Activated gamma-delta T cell (primary cell): ENCODE measurements around the gene UTP4.
"Not testable (repeated sequence)": the region's sequence is repeated elsewhere in the genome, so short reads cannot be mapped to it uniquely, and the experiment has no call there.

Experiments
- DNase-seq: peaks from one replicate; lab custom pipeline; 2025; lab: John Stamatoyannopoulos, UW

Gene UTP4

DNA sequence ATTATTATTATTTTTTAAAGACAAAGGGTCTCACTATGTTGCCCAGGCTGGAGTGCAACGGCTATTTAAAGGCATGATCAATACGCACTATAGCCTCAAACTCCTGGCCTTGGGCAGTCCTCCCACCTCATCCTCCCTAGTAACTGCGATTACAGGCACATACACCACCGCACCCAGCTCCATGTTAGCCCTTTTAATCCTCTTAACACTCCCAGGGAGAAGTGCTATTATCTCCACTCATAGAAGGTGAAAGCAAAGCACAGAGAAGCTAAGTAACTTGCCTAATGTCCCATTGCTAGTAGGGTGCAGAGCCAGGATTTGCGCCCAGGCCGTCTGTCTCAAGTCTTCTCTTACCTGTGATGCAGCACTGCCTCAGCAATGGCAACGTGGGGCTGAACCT is 22.0 kb upstream of the UTP4 start:
- DNase-seq, result no peak

DNA sequence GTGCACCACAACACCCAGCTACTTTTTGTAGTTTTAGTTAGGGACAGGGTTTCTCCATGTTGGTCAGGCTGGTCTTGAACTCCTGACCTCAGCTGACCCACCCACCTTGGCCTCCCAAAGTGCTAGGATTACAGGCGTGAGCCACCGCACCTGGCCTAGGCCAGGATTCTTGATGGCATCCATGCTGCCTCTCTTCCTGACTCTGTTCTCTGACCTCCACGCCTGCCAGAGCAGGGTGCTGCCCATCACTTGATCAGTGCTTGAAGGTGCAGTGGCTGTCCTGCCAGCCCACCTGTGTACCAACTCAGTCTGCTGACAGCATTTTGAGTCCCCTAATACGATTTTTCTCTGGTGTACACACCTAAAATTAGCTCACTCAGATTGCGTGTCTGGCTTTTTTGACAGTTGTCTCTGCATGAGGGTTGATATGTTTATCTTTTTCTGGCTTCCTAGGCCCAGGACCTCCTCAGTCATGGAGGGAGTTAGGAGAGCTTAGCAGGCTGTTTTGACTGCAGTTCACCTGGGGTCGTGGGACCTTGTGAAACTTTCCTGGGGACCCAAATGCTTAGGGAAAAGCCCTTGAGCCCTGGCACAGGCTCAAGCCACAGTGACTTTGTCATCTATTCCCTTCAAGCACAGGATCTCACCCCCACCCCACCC is 21.1 kb upstream of the UTP4 start:
- no peak for DNase-seq

DNA sequence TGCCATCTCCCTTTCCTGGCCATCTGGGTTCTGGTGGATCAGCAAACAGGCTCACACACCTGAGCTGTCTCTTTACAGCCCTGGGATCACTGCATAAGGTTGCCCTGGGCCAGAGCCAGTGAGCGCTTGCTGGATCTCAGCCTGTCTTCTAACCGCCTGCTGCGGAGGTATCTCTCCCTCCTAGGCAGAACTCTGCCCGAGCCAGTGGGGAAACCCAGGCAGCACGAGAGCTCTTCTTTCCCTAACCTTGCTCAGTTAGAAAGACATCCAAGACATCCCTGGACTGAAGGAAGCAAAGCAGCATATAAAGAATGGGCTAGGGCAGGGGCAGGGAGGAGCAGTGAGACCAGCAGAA is 20.6 kb upstream of the UTP4 start:
- DNase-seq, result no peak

DNA sequence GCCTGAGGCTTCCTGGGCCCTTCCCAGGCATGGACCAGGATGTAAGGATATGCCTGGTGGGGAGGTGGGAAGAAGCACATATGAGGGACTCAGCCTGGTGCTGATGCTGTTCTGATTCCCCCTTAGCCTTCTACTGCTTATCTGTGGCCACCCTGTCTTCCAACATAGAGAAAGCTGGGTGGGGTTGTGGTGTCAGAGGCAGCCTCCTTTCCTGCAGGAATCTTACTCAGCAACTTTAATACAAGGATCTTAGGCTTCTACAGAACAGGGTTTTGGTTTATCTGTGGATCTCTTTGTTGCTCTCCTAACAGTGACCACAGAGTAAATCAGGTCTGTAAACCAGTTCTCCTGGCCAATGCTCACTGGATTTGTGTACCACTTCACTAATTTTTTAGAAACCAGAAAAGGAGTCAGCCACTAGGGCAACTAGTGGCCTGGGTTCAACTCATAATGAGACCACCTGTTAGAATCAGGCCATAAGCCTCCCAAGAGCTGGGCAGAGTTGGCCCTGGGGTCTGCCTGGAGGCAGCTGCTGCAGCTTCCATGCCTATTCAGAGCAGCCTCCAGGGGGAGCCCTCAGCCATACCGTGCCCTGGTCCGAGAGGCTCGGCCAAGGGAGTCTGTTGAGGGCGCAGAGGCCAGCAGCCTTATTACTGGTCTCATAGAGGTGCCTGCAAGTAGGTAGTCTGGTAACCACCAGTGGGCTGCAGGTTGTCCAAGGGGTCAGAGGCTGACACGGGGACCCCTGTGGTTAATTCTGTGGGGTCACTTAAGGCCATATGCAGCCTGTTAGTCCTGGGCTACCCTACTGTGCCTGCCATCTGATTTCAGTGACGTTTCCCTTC is 19.9 kb upstream of the UTP4 start:
- DNase-seq, result no peak

DNA sequence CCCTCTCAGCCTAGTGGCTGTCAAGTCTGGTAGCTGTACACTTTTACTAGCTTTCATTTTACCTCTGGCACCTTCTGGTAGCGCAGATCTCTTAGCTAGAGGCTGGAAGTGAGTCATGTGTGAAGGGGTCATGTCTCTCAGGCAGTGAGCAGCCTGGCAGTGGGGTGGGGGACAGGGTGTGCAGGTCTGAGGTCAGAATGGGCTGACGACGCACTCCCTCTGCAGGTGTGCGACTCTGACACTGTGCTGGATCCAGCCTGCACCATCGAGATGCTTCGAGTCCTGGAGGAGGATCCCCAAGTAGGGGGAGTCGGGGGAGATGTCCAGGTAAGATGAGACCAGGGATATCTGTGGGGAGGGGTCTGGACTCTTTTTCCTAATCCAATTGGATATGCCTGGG is 19.2 kb upstream of the UTP4 start:
- DNase-seq, result no peak

DNA sequence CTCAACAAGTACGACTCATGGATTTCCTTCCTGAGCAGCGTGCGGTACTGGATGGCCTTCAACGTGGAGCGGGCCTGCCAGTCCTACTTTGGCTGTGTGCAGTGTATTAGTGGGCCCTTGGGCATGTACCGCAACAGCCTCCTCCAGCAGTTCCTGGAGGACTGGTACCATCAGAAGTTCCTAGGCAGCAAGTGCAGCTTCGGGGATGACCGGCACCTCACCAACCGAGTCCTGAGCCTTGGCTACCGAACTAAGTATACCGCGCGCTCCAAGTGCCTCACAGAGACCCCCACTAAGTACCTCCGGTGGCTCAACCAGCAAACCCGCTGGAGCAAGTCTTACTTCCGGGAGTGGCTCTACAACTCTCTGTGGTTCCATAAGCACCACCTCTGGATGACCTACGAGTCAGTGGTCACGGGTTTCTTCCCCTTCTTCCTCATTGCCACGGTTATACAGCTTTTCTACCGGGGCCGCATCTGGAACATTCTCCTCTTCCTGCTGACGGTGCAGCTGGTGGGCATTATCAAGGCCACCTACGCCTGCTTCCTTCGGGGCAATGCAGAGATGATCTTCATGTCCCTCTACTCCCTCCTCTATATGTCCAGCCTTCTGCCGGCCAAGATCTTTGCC is 18.0 kb upstream of the UTP4 start:
- no peak for DNase-seq

DNA sequence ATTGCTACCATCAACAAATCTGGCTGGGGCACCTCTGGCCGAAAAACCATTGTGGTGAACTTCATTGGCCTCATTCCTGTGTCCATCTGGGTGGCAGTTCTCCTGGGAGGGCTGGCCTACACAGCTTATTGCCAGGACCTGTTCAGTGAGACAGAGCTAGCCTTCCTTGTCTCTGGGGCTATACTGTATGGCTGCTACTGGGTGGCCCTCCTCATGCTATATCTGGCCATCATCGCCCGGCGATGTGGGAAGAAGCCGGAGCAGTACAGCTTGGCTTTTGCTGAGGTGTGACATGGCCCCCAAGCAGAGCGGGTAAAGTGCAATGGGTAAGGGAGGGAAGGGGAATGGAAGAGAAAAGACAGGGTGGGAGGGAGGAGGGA is 17.5 kb upstream of the UTP4 start:
- no peak for DNase-seq

DNA sequence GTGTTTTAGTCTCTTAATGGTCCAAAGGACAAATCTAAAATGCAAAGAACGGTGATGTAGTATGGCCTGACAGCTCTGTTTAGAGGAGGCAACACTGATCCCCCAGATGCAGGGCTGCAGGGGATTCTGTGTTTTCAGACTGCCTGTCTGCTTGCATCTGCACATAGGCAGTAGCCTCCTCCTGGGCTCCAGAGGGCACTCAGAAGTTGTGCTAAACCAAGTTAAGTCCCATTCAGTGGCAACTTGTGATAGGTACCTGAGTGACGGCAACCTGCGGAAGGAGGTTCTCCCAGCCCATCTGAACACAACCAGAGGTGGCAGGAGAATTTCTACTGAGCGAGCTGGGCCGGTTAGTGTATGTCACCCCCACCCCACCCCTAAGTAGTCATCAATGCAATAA is 17.1 kb upstream of the UTP4 start:
- DNase-seq, result no peak

DNA sequence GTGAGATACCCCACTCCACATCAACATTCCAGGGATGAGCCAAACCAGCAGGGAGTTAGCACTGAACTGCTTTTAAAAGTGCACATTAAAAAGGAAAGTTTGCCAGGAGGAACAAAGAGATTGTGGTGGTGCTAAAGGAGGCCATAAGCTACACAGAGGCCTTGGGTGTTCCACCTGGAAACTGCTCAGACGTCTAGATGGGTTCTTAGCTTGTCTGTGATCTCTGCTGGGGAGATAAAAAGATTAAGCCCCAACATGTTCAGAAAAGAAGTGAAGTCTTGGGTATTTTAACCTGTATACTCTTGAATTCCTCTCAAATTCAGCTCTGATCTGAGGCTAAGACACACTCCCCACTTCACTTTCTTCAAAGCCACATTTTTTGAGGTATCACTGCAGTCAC is 16.6 kb upstream of the UTP4 start:
- DNase-seq, result no peak

DNA sequence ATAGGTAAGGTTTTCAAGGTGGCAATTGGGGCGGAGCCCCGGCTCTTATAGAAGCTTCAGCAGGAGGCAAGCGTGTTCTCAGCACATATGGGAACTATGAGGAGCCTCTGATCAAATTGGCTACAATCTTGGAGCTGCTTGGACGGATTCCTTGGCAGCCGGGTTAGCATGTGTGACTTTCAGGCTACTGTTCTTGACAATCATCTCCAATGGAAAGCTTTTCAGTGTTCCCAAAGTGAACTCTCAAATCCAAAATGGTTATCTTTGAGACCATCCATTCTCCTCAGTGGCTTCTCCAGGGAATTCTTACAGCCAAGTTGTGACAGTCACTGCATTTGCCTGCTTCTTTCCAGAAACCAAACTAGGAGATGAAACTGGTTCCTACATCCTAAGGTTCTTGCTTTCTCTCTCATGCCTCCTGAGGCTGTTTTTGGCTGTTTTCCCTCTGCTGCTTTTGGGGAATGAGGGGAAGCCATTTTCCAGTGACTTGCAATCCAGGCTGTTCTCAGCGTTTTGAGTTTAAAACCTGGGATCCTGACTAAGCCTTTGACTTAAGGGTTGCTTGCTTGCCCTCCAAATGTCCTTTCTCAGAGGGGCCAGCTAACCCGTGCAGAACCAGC is 16.1 kb upstream of the UTP4 start:
- DNase-seq, result no peak

DNA sequence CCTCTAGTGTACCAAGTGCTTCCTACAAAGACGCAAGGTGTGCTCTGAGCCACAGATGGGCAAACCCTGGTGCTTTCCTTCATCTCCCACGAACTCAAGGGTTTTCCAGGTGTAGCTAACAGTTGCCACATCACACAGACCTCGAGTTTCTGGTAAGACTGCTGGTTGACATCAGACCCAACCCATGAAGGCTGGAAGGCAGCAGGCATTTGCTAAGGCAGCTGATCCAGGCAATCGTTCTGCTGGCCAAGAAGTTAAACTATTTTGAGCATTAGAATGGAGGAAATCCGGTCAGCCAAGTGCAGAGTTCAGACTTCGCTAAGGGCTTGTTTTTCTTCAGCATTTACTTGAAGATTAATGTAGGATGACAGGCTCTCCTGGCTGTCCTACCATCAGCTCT is 15.5 kb upstream of the UTP4 start:
- no peak for DNase-seq

DNA sequence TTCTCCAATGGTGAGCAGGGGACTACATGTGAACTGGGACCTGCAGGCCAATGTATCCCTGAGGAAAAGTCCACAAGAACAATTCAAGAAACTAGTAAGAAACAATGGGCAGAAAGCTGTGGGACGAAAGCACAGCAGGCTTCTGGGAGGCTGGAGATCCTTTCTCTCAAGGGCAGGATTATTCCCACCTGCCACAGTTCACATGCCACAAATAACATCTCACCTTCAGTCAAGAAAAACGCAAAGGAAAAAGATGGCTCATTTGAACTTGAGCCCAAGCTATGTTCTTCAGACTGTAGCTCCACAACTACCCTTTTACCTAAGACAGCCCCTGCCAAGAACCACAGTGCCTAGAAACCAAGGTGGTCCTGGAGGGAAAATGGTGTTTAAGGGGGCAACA is 14.0 kb upstream of the UTP4 start:
- DNase-seq, result no peak

DNA sequence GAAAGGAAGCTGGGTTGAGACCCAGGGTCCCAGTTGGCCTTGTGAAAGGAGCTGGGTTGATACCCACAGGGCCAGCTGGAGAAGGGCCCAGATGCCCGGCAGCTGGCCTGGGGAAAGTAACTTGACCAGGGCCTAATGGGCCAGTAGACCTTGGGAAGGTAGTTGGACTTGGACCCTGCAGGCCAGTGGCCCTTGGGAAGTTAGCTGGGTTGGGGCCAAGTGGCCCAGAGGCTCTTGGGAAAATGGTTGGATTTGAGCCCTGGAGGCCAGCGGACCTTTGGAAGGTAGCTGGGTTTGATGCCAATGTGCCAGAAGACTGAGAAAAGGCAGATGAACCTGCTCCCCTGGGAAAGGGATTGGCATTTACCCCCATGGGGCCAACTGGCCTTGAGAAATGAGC is 13.5 kb upstream of the UTP4 start:
- DNase-seq, result no peak

DNA sequence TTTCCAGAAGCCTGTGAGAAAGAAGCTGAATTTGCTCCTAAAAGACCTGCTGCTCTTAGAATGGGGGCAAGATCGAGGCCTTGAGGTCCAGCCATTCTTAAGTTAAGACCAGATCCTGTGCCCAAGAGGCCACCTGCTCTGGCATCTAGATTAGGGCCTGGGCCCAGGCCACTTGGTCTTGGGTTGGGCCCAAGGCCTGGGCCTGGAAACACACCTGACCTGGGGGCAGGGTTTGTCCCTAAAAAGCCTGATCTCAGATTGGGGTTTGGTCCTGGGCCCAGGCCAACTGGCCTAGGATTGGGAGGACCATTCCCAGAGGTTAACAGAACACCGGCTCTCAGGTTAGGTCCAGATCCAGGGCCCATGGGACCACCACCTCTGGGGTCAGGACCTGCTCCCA is 12.9 kb upstream of the UTP4 start:
- DNase-seq, result no peak

DNA sequence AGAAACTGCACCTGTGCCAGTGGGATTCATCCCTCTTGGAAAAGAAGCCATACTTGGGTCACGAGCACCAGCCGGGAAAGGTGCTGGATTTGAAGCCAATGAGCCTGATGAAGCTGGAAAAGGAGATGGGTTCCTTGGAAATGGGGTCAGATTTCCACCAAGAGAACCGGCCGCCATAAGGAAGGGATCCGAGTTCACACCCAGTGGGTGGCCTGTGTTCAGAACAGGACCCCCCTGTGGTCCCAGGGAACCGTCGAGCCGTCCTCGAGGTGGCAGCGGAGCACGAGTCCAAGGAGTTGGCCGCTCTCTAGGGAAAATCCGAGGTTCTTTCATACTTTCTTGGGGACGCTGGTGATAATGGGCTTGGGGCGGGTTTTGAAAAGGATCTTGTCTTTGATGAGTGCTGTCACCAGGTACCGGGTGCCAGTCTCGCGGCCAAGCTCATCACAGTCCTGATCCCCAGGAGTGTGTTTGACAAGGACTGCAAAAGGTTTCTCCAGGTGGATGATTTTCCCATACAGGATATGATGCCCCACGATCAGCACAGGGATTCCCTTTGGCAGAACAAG is 12.3 kb upstream of the UTP4 start:
- DNase-seq, result no peak

DNA sequence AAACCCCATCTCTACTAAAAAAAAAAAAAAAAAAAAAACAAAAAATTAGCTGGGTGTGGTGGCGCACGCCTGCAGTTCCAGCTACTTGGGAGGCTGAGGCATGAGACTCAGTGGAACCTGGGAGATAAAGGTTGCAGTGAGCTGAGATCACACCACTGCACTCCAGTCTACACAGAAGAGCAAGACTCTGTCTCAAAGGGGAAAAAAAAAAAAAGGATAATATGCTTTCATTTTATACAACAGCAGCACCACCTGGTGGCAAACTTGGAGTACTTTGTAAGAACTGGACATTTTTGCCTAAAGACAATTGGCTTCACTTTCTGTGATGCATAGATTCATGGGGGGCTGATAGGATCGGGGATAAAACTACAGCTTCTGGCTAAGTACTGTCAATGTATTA is 8.5 kb upstream of the UTP4 start:
- no peak for DNase-seq

DNA sequence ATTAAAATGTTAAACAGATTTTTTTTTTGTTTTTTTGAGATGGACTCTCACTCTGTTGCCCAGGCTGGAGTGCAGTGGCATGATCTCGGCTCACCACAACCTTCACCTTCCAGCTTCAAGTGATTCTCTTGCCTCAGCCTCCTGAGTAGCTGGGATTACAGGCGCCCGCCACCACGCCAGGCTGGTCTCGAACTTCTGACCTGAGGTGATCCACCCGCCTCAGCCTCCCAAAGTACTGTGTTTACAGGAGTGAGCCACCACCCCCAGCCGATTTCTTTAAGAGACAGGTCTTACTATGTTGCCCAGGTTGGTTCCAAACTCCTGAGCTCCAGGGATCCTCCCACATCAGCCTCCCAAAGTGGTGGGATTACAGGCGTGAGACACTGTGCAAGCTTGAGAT is 8.0 kb upstream of the UTP4 start:
- not testable (repeated sequence) for DNase-seq

DNA sequence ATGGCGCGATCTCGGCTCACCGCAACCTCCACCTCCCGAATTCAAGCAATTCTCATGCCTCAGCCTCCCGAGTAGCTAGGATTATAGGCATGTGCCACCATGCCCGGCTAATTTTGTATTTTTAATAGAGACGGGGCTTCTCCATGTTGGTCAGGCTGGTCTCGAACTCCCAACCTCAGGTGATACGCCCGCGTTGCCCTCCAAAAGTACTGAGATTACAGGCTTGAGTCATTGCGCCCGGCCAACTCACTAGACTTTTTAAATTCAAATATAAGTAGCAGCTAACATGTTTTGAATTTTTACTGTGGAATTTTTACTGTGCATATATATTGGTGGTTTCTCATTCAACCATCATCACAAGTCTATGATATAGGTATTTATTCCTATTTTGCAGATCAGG is 7.5 kb upstream of the UTP4 start:
- not testable (repeated sequence) for DNase-seq

DNA sequence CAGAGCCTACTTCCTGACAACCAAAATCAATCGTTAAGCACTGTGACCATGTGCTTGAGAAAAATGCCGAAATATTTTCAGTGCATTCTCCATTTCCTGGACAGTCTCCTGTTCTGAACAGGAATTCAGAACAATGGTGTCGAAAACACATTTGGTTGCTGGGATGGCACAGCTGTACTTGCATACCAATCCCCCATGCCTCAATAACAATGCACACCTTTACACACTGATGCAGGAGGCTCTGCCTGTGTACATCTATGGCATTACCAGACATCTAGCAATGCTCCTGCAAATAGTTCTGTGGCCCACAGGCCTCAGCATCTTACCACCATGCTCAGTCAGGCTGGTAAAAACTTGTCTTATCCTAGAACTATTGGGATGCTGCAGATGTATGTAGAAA is 6.2 kb upstream of the UTP4 start:
- no peak for DNase-seq

DNA sequence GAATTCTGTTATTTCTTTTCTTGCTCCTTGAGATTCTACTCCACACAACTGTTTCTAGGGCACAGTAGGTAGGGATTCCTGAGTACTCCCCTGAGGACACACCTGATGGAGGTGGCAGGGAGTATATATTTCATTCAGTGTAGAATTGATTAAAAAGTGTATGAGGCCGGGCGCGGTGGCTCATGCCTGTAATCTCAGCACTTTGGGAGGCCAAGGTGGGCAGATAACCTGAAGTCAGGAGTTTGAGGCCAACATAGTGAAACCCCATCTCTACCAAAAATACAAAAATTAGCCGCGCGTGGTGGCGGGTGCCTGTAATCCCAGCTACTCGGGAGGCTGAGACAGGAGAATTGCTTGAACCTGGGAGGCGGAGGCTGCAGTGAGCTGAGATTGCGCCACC is 5.6 kb upstream of the UTP4 start:
- DNase-seq, result not testable (repeated sequence)

DNA sequence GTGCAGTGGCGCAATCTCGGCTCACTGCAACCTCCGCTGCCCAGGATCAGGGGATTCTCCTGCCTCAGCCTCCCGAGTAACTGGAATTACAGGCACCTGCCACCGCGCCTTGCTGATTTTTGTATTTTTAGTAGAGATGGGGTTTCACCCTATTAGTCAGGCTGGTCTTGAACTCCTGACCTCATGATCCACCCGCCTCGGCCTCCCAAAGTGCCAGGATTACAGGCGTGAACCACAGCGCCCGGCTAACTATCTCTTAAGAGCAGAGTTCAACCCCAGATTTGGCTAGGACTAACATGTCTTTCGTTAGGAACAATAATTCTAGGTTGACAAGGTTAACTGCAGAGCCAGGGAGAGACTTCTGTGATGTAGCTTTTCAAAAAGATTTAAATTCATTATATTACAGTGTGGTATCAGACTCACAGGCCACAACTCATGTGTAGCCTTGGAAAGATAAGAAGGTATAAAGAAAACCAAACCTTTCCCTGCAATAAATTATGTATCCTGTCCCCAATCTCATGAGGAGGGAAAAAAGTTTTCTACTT is 4.4 kb upstream of the UTP4 start:
- DNase-seq, result no peak

DNA sequence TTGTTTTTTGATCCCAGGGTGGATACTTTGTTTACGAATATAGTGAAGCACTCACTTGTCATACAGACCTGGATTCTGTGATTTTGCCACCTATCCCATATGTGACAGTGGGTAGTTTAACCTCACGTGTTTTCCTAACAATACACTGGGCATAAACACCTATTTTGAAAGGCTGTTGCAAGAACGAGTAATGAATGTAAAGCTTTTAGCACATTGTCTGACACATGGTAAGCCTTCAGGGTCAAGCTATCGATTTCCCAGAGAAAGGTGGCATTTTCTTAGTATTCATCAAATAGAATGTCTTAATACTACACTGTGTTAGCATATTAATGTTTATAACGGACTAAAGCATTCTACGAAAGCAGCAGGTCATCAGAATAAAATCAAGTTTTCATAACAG is 2.0 kb upstream of the UTP4 start:
- DNase-seq, result no peak
